ENCODE measurements around the gene PRKCE.
A peak's percentile ranks its signal among the peaks of the same experiment; 100 is the strongest.

DNA sequence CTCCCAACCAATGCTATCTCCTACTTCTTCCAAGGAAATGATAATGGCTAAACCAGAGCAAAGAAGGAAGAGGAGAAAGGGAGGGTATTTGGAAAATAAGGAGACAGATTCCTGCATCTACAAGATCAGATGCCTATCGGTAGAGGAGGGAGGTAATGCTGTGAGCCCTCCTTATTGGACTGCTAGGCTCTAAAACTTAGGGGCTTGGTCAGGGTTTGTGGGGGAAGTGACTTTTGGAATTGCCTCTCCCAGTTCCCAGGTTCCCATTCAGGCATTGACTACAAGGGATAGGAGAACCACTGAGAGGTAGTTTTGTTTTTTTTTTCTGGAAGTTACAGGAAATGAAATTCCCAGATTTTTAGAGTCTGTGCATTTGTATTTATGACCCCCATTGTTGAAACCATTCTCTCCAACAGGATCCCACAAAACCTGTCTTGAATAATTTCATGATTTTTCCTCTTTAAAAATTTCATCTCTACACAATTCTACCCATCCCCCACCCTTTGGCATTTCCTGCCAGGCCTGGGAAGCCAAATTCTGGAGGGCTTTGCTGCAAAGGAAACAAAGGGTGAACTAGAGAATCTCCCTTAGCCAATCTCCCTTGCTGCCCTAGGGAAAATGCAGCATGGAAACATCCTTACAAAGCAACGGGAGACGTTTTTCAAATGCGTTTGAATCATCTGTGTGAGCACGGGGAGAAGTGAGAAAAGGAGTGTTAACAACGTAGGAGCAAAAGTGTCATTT is 363.6 kb downstream of the PRKCE start:
- TF ChIP-seq YY1 (IDR thresholded peaks at IDR 0.05) (no peak), CTCF (IDR thresholded peaks at IDR 0.05; ENCODE audit: low read depth, low read length, missing input control) (no peak), TAF1 (conservative IDR thresholded peaks at IDR 0.05) (no peak), GABPA (IDR thresholded peaks at IDR 0.05 in 1 of 2, conservative IDR thresholded peaks at IDR 0.05 in 1 of 2) (no peak), EGR1 (IDR thresholded peaks at IDR 0.05; ENCODE audit: low read depth in 2 of 2) (no peak), REST (IDR thresholded peaks at IDR 0.05) (no peak), MAX (IDR thresholded peaks at IDR 0.05) (no peak), FOXA1 (IDR thresholded peaks at IDR 0.05) (no peak), ZBTB33 (IDR thresholded peaks at IDR 0.05) (no peak), RXRA (IDR thresholded peaks at IDR 0.05) (peak in 1 of 2 donors; percentile 15), RAD21 (IDR thresholded peaks at IDR 0.05) (peak; percentile 18 to 35), HNF4A (conservative IDR thresholded peaks at IDR 0.05) (no peak)
- TF ChIP-seq, protein P1, sequence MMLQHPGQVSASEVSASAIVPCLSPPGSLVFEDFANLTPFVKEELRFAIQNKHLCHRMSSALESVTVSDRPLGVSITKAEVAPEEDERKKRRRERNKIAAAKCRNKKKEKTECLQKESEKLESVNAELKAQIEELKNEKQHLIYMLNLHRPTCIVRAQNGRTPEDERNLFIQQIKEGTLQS (IDR thresholded peaks at IDR 0.05) = no peak

All from liver (tissue), 3 donors.